HFF-Myc (cell line): ENCODE measurements around the gene PROX2.

Experiments used
- DNase-seq: peaks from one replicate; pipeline ENCODE4 v3.0.0-alpha.2; 2011; ENCODE audit warnings: low read depth; ENCODE audit errors: extremely low read depth
- H3K4me3 ChIP-seq: replicated peaks from 2 replicates; pipeline ENCODE4 v1.5.1; 2011; ENCODE audit warnings: low read depth, mild to moderate bottlenecking, control low read depth, low read length
- TF ChIP-seq, protein P1 (sequence below): IDR thresholded peaks from 2 replicates; pipeline ENCODE4 v1.5.1; 2012; ENCODE audit warnings: mild to moderate bottlenecking, low read depth, low read length, control low read depth; ENCODE audit errors: missing control alignments

Gene PROX2

DNA sequence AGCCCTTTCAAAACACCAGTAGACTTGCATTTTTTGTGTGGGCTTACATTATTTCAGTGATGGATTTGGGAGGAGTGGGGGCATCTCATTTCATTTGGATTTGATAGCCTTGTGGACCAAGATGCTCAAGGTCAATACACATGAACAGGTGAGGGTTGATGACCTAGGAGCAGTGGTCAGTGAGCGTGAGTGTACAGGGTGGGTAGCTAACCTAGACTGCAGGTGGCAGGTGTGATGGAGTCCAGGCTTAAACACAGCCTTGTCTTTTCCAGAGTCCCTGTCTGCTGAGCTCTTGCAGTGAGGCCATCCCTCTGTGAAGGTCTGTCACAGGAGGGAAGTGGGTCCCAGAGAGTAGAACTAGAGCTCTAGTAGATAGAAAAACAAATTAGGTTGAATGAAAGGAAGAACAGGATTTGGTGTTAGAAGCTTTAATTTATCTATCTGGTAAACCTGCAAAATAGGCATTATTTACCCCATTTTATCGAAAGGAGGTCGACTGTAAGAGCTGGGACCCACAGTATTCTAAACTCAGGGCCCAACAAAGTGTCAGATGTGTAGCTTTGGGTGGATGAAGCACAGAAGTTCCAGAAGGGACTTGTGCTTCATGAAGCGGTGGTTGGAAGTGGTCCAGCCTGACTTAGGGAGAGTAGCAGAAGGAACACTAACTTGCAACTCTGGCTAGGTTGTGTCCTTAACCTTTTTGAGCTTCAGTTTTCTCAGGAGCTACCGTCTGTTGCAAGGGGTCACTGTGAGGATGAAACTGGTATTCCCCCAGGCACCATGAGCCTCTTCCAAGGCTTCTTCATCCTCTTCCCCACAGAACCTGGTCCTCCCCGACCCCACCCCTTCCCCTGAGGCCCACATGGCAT is 28.9 kb upstream of the PROX2 start:
- no peak for DNase-seq
- TF ChIP-seq, protein P1, sequence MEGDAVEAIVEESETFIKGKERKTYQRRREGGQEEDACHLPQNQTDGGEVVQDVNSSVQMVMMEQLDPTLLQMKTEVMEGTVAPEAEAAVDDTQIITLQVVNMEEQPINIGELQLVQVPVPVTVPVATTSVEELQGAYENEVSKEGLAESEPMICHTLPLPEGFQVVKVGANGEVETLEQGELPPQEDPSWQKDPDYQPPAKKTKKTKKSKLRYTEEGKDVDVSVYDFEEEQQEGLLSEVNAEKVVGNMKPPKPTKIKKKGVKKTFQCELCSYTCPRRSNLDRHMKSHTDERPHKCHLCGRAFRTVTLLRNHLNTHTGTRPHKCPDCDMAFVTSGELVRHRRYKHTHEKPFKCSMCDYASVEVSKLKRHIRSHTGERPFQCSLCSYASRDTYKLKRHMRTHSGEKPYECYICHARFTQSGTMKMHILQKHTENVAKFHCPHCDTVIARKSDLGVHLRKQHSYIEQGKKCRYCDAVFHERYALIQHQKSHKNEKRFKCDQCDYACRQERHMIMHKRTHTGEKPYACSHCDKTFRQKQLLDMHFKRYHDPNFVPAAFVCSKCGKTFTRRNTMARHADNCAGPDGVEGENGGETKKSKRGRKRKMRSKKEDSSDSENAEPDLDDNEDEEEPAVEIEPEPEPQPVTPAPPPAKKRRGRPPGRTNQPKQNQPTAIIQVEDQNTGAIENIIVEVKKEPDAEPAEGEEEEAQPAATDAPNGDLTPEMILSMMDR: no peak
- no peak overlapping the region for H3K4me3 ChIP-seq

- no peak for DNase-seq
- TF ChIP-seq, protein P1: no peak
Observed at GRCh38 chr14:74902941-74903705, 27.2 kb upstream of the PROX2 start.

GRCh38 chr14:74898694-74899093 is 22.7 kb upstream of the PROX2 start:
- TF ChIP-seq, protein P1: no peak
- H3K4me3 ChIP-seq: no peak overlapping the region
- DNase-seq: no peak

More at GRCh38 chr14:74902941-74903705, 27.2 kb upstream of the PROX2 start:
- H3K4me3 ChIP-seq: no peak overlapping the region

- H3K4me3 ChIP-seq: no peak overlapping the region
- TF ChIP-seq, protein P1: no peak
- no peak for DNase-seq
Observed at GRCh38 chr14:74898083-74898482, 22.1 kb upstream of the PROX2 start.

GRCh38 chr14:74897642-74898041 is 21.7 kb upstream of the PROX2 start:
- no peak overlapping the region for H3K4me3 ChIP-seq
- no peak for DNase-seq
- TF ChIP-seq, protein P1: no peak

DNA sequence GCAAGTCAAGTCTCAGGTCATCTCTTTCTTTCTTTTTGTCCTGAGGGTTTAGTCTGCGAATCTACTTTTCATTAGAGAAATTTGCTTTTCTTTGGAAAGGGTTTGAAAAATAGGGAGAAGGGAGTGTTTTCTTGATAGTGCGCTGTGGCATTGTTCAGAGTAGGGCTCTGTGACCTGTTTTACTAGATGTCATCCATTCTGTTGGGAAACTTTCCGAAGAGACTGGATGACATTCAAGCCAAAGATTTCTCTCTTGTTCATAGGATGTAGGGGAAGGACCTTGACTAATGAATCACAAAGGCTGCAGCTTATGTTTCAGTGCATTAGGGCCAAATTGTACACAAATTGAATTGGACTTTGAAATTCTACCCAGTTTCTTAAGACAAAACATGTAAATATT is 20.5 kb upstream of the PROX2 start:
- TF ChIP-seq, protein P1: no peak
- H3K4me3 ChIP-seq: no peak overlapping the region
- DNase-seq: no peak
